GM19023 (cell line): Measurements from ENCODE around the gene EPHA4.

Experiments used
- ATAC-seq: cut with Tn5 transposase; IDR thresholded peaks from one replicate; pipeline ENCODE4 v1.9.1; 2021; ENCODE audit warnings: mild to moderate bottlenecking, moderate library complexity; ENCODE audit not compliant: unreplicated experiment

EPHA4 gene

DNA sequence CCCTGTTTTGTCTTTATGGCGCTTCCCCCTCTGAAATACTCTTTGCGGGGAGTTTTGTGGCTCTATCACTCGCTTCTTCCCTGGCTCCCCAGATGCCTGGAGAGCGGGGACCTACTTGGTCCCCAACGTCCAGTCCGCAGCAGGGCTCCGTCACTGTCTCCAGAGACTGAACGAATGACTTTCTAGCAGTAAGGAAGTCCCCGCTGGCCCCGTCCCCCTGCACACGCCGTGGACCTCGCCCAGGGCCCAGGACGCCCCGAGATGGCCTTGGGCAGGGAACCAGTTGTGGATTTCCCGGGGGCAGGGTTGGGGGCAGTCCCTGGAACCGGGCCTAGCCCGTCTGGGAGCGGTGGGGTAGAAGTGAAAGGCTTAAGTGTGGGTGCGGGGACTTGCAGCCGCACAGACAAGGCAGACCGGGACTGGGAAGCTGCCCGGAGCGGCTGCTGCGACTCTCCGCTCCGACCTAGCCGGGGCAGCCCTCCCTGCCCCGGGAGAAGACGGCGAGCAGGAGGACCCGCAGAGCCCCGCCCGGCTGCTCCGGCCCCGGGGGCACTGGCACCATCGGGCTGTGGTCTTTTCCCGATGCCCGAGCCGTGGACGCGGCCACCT is 821 bp upstream of the EPHA4 start:
- peak; percentile 30 for ATAC-seq

DNA sequence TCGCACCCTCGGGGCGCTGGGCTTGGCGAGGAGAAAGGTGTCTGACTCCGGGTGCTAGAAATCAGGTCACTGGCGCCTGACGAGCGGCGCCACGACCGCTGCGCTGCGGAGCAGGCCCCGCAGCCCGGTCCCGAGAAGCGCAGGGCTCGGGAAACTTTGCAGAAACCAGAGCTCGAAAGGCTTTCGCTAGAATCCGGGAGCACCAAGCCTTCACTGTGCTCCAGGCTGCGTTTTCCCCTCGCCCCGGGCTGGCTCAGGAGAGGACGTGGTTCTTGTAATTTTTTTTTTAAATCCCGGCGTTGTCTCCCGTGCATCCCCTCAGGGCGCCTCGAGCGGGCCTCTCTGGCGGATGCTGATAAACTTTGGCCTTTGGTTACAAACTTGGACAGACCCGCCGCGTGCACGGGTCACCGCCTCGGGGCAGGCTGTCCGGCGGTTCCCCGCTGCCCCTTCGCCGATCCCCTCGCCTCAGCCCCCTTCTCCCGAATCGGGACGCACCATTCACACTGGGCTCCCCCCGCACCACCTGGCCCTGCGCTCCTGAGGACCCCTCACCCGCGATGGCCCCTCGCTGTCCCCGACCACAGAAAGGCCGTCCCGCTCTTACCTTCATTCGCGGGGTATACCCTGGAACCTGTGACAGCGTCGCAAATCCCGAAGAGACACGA is 419 bp downstream of the EPHA4 start:
- peak; percentile 14 for ATAC-seq

DNA sequence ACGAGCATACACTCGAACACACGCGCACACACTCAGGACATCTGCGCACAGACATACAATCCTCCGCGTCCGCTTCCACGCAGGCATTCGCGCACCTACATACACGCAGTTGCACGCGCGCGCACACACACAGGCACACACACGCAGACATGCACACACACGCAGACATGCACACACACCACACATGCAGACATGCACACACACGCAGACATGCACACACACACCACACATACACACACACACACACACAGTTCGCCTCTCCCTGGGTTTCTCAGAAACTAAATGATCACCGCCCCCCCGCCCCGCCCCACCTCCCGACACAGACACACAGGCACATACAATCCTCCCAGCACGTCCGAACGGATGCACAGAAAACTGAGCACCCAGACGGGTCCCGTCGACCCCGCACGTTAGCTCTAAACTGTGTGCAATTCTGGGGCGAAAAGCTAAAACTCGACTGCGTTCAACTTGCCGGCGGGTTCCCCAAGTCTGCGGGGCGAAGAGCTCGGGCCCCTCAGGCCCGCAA is 1.0 kb downstream of the EPHA4 start:
- no peak for ATAC-seq

DNA sequence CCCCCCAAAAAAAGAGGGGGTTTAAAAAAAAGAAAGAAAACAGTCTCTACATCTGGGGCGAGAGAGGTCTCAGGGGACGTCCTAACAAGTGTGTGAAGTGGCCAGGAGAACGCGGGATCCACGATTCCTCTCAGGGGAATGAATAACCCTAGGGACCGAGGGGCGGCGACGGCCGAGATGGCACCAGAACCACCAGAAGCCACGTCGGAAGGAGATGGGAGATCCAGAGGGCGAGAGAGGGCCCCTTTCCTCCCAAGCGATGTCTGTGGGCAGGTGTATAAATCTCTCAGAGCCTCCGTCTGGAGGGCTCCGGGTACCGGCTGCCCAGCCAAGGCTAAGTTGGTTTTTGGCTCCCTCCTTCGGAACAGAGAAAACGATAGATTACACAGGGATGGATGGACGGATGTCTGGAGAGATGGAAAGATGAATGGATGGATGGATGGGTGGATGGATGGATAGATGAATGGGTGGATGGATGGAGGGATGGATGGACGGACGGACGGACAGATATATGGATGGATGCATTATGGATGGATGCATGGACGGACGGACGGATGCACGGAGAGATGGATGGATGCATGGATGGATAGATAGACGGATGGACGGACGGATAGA is 1.7 kb downstream of the EPHA4 start:
- ATAC-seq = no peak

DNA sequence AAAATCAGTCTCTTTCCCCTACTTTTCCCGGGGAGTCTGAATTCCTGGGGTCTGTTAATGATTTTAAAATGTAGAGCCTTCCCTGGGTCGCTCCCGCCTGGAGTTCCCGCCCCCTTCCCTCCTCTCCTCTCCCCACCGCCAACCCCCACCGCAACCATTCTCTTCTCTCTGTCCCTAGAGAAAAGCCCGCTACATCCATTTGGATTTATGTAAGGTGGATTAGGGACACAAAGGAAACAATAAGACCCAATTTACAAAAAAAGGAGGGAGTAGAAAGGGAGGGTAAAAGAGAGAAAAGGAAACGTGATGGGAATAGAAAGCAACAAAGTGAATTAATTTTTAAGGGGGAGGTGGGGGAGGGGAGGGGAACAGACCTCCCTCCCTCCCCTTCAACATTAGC is 2.2 kb downstream of the EPHA4 start:
- ATAC-seq = no peak

DNA sequence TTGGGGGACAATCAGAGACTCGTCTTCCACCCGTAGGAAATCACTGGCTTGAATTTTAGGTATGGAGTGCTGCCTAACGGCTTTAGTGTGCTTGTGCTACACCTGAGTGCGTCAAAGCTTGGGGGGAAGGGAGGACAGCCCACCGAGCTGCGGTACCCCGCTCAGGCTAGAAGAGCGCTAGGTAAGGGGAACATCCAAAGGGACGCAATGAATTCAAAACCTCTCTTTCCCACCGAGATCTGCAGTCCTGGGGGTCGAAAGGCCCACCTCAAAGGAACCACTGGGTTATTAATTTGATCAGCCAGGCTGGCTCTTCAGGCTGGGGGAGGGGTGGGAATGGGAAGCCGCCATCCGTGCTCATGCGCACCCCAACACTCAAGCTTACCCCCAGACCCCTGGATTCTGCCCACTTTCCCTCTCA is 2.7 kb downstream of the EPHA4 start:
- ATAC-seq = no peak

DNA sequence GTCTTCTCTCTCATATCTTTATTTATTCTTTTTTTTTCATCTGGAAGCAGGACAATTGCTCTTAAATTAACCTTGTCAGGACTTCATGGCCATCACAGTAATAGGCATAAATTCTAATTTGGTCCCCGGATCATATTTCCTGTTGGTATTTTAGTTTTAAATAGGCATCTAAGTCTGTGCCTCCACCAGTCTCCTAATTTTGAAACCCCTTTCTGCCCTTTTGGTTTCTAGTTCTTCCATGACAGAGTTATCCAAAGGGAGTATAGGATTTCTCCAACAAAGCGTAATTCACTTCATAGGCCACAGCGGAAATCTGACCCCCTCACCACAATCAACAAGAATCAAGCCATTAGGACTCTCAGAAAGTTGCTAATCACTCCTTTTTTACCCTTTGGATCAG is 3.8 kb downstream of the EPHA4 start:
- ATAC-seq = no peak

DNA sequence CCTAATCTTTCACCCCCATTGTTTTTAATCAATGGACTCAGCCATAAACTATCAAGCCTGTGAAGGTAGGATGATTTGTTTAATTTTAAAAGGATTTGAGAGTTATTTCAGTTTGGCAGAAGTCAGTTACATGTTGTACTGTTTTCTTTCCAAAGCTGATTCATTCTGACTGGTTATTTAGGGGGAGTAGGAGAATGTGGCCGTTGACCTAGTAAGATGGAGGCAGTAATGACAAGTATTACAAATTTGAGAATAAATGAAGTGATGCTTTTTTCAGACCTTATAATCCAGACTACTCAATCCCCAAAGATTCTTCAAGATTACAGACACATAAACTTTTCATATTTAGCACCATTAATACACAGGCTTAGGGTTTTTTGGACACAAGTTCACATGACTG is 4.3 kb downstream of the EPHA4 start:
- ATAC-seq = no peak

DNA sequence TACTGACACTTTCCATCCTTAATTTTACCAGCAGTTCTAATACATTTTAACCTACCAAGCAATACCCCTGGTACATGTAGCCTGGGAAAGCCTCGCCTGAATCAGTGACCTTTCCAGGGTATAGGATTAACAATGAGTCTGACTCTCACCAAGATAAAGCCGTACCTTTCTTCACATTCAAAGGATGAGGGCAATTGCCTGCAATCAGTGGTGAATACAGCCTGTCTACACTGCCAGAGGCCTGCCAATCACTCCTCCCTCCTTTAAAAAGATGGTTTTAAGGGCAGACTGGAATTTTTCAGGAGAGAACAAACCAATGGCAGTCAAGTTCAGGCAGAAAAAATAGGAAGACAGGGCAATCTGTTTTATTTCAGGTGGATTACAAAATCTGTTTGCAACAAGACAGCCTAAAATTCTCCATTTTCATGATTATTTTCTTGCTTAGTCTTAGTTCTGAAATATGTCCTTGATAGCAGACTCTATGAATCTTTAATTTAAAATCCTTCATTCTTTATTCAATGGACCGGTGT is 4.8 kb downstream of the EPHA4 start:
- no peak for ATAC-seq

DNA sequence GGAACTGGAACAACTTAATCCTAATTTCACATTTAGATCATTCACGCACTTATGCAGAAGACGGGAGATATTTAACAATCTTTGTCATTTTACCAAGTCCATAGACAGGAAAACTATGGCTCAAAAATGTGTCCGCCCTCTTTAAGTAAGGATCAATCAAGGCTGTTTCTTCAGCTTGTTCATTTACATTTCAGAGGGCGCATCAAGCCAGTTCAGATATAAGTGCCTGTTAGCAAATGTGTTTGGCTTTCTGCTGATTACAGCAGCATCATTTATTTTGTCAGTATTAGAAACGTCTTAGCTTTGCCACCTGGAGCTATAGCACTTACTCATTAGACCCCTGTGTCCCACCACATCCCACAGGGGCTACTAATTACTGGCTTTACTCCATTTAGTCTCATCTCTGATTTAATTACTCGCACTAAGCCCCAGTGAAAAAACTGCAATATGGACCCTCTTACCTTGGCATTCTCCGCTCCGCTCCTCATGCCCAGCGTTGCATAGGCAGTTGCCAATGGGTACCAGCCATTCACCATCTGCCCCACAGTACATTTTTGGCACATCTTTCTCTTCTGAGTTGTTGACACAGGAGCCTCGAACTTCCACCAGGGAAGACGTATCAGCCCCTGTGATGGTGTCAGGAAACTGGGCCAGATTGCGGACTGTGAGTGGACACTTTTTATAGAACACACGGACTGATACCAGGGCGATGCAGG is 8.7 kb downstream of the EPHA4 start:
- no peak for ATAC-seq

DNA sequence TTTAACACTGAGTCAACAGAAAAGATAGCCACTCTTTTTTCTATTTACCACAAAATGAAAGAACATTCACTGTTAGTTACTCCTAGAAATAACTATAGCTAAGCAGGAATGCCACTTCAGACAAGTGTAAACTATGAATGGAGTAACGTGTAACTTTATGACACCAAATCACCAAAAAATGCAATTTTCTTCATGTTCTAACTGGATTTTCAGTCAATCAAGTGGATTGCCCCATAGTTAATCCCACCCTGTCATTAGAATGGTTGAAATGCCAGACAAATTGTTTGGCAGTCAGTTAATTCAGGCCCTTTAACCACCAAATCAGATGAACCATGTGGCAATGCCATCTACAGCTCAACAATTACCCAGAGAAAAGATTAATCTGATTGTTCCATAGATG is 9.9 kb downstream of the EPHA4 start:
- ATAC-seq = no peak

DNA sequence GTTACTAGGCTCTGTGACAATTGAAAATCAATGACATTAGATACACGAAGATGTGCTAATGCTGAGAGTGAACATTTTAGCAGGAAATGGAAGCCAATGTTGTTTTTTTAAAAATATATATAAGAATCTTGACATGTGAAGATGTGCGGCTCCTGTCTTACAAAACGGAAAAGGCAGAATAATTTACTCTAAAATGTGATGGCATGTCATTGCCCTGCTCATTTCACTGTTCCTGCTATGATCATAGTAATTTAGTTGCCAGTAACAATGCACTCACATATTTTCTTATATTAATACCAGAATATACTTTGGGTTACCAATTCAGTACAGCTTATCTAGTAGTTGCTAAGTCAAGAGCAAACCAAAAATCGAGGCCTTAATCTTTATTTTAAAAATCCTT is 10.3 kb downstream of the EPHA4 start:
- no peak for ATAC-seq

DNA sequence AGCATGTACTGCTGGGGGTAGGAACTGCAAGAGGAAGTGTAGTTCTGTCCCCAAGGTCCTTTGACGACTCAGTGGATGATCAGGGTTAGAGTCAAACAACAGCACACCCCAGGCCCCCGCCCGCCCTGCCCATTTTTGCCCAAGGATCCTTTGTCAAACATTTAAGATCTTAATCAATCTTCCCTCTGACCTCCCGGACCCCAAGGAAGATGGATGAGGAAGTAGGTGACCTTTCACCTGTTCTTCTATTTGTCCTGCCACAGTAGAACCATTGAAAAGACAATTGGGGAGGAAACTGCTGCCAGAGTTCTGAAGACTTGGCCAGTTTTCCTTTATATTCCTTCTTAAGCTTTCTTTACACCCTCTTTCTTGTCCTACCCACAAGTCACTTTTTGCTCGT is 12.1 kb downstream of the EPHA4 start:
- no peak for ATAC-seq

DNA sequence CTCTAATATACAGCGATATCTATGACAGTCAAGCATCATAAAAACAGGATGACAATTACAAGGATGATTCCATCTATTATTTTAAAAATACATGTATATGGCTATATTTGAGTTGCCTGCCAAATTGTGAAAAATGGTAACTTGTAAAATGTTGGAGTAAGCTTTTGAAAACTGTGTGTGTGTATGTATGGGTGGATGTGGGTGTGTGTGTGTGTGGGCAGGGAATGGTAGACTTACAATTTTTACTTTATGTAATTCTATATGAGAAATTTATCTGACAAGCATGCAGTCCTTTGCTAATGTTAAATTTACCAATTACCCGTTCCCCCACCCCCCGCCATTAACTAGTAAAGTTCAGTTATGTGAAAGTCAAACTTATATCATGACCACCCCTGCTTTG is 14.0 kb downstream of the EPHA4 start:
- ATAC-seq = no peak

DNA sequence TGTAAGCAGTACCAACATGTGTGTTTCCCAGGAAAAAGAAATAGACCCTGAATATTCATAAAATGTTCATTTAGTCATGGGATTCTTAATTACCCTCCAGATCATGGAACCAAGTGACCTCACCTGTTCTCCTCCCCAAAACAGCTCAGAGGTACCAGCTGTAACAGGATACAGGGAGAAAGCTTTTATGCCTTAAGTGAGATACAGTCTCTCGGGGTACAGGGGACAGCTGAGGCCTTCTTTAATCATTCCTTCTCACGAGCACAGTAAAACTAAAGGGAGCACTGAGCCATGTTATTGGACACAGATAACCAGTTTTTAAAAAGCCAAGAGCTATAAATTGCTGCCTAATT is 16.6 kb downstream of the EPHA4 start:
- ATAC-seq = peak; percentile 41

DNA sequence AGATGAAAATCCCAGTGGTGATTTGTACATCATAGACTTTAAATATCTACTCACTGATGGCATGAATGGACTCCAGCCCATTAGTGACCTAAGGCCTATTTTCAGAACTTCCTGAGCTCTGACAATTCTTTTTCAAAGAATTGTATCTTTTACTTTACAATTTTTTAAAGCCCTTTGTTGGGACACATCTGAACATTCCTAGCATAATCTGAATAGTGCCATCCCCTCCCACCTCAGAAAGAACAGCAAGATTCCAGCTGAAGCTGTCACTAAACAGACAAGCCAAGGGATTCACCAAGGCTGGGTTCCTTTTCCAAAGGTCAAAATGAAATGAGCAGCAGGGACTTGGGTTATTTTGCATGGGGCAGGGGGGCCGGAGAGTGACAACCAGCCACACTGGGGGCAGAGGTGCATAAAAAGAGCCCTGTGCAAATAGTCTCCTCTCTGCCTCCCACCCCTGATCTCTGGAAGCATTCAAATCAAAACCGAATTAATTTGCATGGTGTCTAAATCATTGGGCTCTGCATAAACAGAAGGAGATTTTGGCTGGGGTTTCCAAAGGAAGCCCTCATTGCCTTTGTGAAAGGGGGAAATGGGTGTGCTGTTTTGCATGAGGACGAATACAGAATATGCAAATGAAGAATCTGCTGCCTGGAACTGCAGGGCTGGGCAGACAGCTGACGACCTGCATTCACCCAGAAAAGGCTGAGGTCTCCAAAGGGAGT is 17.2 kb downstream of the EPHA4 start:
- peak; percentile 98 for ATAC-seq

DNA sequence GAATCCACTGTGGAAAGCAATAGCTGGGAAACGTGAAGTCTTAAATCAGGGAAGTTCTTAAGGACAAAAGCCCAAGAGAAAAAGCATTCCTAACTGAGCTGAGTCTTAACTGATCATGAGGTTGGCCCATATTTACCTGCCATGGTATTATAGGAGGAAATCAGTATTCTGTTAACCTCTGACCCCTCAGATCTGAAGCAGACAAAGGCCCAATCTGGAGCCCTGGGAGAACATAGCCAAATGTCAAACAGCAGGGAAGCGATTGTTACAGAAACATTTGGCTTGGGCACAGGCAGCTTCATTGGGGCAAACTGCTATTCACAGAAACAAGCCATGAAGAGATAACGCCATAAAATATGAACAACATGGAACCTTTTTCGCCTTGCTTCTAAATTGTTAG is 18.8 kb downstream of the EPHA4 start:
- ATAC-seq = no peak

DNA sequence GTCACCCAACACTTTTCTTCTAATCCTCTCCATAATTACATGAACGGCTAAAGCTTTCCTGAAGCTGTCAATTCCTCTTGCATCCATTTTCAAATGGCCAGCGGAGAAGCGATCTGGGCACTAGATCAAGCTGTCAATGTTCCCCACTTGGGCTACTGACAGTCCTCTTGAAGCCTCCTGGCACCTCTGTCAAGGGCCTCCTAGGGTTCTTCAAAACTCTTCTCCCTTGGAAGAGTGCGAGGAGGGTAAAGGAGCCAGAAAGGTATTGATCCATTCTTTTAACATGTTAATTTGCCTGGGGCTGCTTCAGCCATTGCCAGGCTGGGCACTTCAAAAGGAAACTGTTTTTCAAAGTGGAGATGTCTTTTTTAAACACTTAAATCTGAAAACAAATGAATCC is 19.8 kb downstream of the EPHA4 start:
- no peak for ATAC-seq

DNA sequence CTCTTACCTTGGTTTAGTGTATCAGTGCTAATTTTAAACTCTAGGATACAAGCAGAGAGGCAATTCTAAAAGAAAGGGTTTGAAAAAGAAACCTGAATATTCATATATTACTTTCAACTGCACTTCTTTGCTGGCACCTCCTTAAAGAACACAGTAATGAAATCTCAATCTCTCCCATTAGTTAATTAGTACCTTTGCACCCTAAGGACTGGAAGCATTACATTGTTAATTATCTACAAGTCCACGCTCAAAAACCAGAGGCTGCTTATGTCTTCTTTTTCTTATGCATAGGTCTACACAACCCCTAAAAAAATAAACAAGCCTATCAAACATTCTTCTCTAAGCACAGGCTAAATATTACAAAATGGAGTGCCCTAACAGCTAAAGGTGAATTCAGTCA is 20.2 kb downstream of the EPHA4 start:
- ATAC-seq = no peak

DNA sequence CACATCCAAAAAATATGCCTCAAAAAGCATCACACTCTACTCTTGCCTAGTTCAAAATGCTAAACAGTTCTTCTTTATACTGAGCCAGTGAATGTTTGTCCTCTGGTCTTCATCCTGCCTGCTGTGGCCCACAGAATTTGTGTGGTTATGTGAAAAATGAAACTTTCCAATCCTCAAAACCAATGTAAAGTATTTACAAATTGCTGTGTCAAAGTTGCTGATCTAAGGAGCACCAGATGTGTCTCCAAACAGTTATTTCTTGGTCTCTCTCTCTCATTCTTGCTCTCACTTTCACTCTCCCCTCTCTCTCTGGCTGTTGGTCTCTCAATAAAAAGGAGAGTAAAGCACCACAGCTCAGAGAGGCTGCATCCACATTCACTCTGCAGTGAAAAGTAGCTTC is 23.0 kb downstream of the EPHA4 start:
- peak; percentile 81 for ATAC-seq
